Tongue (tissue), 2 donors: ENCODE results near the gene FNIP2. TPM values are rescaled to one million over a fixed set of nuclear protein-coding genes. Genes with fewer than 3 reads are reported as not detected.

Experiments used
- DNase-seq: peaks from one replicate; pipeline ENCODE4 v3.0.0-alpha.2; 2015
- total RNA-seq: library from RNA; depleted of rRNA; stranded (reverse); fragments of >200 nt; gene quantifications from one replicate; pipeline ENCODE4 v1.2.3, GENCODE V29; 2014

Gene FNIP2
- total RNA-seq, 1 donor from 2014 or later: 53.5 TPM

- DNase-seq: no peak
These were observed 71.3 kb downstream of the FNIP2 start for GRCh38 chr4:158840131-158840530.

- no peak for DNase-seq
These were observed 72.7 kb downstream of the FNIP2 start for GRCh38 chr4:158841540-158841939.

- no peak for DNase-seq
These were observed 76.7 kb downstream of the FNIP2 start for GRCh38 chr4:158845311-158846041.

GRCh38 chr4:158847535-158847934, 78.7 kb downstream of the FNIP2 start:
- no peak for DNase-seq

- DNase-seq: no peak
These were observed 80.9 kb downstream of the FNIP2 start for GRCh38 chr4:158849681-158850080.

- DNase-seq: no peak
These were observed 81.5 kb downstream of the FNIP2 start for GRCh38 chr4:158850371-158850770.

GRCh38 chr4:158850800-158851644, 82.2 kb downstream of the FNIP2 start:
- peak; percentile 58 for DNase-seq

- no peak for DNase-seq
These were observed 85.4 kb downstream of the FNIP2 start for GRCh38 chr4:158854236-158854635.

GRCh38 chr4:158856852-158857251, 88.0 kb downstream of the FNIP2 start:
- peak; percentile 44 for DNase-seq

- no peak for DNase-seq
These were observed 89.1 kb downstream of the FNIP2 start for GRCh38 chr4:158857951-158858350.

GRCh38 chr4:158858410-158859199, 89.8 kb downstream of the FNIP2 start:
- DNase-seq: no peak

- no peak for DNase-seq
These were observed 90.8 kb downstream of the FNIP2 start for GRCh38 chr4:158859661-158860060.

- no peak for DNase-seq
These were observed 92.0 kb downstream of the FNIP2 start for GRCh38 chr4:158860856-158861255.

GRCh38 chr4:158861281-158861680, 92.5 kb downstream of the FNIP2 start:
- DNase-seq: no peak

- DNase-seq: no peak
These were observed 92.9 kb downstream of the FNIP2 start for GRCh38 chr4:158861766-158862165.

GRCh38 chr4:158863296-158863695, 94.5 kb downstream of the FNIP2 start:
- DNase-seq: no peak

GRCh38 chr4:158865520-158866177, 96.8 kb downstream of the FNIP2 start:
- DNase-seq: no peak

GRCh38 chr4:158869001-158869400, 100.2 kb downstream of the FNIP2 start:
- DNase-seq: no peak

- no peak for DNase-seq
These were observed 100.9 kb downstream of the FNIP2 start for GRCh38 chr4:158869761-158870160.

GRCh38 chr4:158870282-158870625, 101.4 kb downstream of the FNIP2 start:
- peak; percentile 19 for DNase-seq

GRCh38 chr4:158870626-158871334, 102.0 kb downstream of the FNIP2 start:
- no peak for DNase-seq

- no peak for DNase-seq
These were observed 102.5 kb downstream of the FNIP2 start for GRCh38 chr4:158871335-158871724.
